Skeletal muscle tissue (tissue), 4 donors: ENCODE measurements around the gene DACH1. TPM values are rescaled to one million over a fixed set of nuclear protein-coding genes. Genes with fewer than 3 reads are reported as not detected.

Experiments used
- H3K27ac ChIP-seq: one replicate; pipeline ENCODE4 v1.7.0; 2013; ENCODE audit warnings: mild to moderate bottlenecking, low read depth, low read length, inconsistent platforms
- H3K27me3 ChIP-seq, 3 donors: one replicate each; pipeline ENCODE4 v1.7.0; 2013; ENCODE audit warnings: low read length in 3 of 3; ENCODE audit not compliant: control insufficient read depth in 3 of 3, insufficient read depth in 3 of 3
- H3K36me3 ChIP-seq, 3 donors: one replicate each; pipeline ENCODE4 v1.7.0; 2013; ENCODE audit warnings: low read length in 3 of 3; ENCODE audit not compliant: control insufficient read depth in 3 of 3, insufficient read depth in 3 of 3
- H3K4me1 ChIP-seq, 3 donors: one replicate each; pipeline ENCODE4 v1.7.0; 2013; ENCODE audit warnings: low read length in 3 of 3, mild to moderate bottlenecking in 3 of 3; ENCODE audit not compliant: control insufficient read depth in 3 of 3, insufficient read depth in 3 of 3
- H3K4me3 ChIP-seq, 3 donors: one replicate each; pipeline ENCODE4 v1.7.0; 2013; ENCODE audit warnings: low read length in 3 of 3
- H3K9ac ChIP-seq, 3 donors: one replicate each; pipeline ENCODE4 v1.7.0; 2013; ENCODE audit warnings: low read length in 3 of 3, mild to moderate bottlenecking in 3 of 3, moderate library complexity in 2 of 3, low read depth in 1 of 3
- H3K9me3 ChIP-seq, 3 donors: one replicate each; pipeline ENCODE4 v1.7.0; 2013; ENCODE audit warnings: low read length in 3 of 3; ENCODE audit not compliant: control insufficient read depth in 3 of 3
- total RNA-seq: library from RNA; depleted of rRNA; stranded (reverse); fragments of >200 nt; gene quantifications from one replicate; pipeline ENCODE4 v1.2.3, GENCODE V29; 2014
- donor health status: Osteomylitis.

Gene DACH1
- total RNA-seq, 1 donor from 2014 or later = 6.8 TPM

DNA sequence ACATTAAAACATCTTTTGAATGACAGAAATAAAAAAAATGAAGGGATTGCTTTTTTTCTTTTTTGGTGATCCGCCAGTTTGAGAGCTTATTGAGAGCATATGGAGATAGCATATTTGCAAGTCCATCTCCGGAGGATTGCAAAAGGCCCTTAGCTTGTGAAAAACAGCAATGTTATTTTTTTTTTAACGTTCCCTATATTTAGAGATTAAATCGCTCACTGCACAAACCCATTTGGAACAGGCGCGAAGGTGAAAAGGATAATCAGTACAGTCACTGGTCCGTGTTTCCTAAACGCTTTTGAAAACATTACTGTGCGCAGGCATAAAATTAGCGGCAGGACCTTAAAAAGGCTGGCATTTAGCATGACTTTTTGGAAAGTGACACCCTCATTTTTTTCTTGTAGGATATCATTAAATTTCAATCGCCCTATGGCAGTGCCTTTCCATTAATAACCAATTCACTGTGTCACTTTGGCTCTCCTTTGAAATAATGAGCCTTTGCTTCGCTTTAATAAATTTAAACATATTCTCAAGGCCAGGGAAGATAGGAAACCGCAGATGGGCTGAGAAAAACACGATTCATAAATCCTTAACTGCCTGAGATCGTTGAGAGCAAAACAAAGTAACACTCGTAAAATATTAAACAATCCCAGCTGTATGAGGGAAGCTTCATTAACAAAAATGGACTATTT, 342.2 kb downstream of the DACH1 start:
- Histone ChIP-seq H3K9ac (no peak overlapping the region), H3K36me3 (no peaks in the 10 kb centered on the region), H3K27me3 (no peaks in the 10 kb centered on the region), H3K27ac (no peak overlapping the region), H3K4me3 (peak overlapping the region in 1 of 3 donors; percentile 14), H3K9me3 (no peaks in the 10 kb centered on the region), H3K4me1 (no peaks in the 10 kb centered on the region)

GRCh38 chr13:71524245-71524612, 342.8 kb downstream of the DACH1 start:
- Histone ChIP-seq H3K4me1 (no peaks in the 10 kb centered on the region), H3K36me3 (no peaks in the 10 kb centered on the region), H3K27ac (no peak overlapping the region), H3K27me3 (no peaks in the 10 kb centered on the region), H3K9me3 (no peaks in the 10 kb centered on the region), H3K4me3 (no peak overlapping the region), H3K9ac (no peak overlapping the region)

GRCh38 chr13:71522941-71523526, 344.0 kb downstream of the DACH1 start:
- Histone ChIP-seq H3K27ac (no peak overlapping the region), H3K27me3 (no peaks in the 10 kb centered on the region), H3K4me1 (no peaks in the 10 kb centered on the region), H3K9me3 (no peaks in the 10 kb centered on the region), H3K4me3 (no peak overlapping the region), H3K9ac (no peak overlapping the region), H3K36me3 (no peaks in the 10 kb centered on the region)

DNA sequence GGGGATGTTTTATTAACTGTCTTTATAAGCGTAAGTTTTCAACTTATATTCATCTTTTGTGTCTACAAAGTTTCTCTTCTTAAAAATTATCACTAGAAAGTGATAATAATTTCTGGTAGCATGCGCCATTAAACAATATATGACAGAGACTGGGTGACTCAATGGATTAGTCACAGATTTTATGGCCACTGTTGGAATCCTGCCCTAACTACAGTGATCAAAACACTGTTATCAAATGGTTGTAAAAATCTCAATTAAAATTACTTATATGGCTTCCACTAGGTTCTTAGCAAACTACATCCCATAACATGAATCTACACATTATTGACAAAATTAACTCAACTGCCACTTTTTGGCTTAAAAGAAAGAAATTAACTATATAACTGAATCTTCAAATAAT, 350.0 kb downstream of the DACH1 start:
- Histone ChIP-seq H3K9me3 (no peaks in the 10 kb centered on the region), H3K36me3 (no peaks in the 10 kb centered on the region), H3K9ac (no peak overlapping the region), H3K27ac (no peak overlapping the region), H3K4me3 (no peak overlapping the region), H3K4me1 (no peaks in the 10 kb centered on the region), H3K27me3 (no peaks in the 10 kb centered on the region)

DNA sequence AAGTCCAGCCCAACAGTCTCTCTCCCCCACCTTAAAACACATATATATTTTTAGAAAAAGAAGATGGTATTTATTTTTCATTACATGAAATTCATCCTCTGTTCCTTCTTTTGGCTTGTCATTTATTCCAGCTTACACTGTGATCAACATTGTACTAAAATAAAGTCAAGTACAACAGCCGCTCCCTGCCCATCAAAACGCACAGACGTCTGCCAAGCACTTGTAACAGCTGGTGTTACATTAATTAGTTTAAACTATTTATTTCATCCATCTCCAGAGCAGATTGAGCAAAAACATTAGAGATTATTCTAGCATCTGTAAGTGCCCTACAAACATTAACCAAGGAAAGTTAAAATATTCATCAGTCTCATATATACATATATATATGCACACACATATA, 350.5 kb downstream of the DACH1 start:
- H3K36me3 ChIP-seq = no peaks in the 10 kb centered on the region
- no peaks in the 10 kb centered on the region for H3K27me3 ChIP-seq
- no peak overlapping the region for H3K9ac ChIP-seq
- no peak overlapping the region for H3K4me3 ChIP-seq
- no peaks in the 10 kb centered on the region for H3K9me3 ChIP-seq
- no peak overlapping the region for H3K27ac ChIP-seq
- no peaks in the 10 kb centered on the region for H3K4me1 ChIP-seq

DNA sequence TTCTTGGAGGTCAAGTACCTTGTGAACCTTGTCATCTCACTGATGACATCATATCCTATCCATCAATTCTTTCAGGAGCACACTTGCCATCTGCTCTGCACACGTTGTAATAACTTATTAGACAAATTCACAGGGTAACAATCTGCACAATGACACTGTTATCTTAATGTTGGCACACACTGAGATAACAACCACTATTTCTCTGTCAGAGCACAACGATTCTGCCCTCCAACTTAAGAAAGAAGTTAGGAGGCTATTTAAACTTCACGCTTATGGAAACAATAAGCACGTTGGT, 351.3 kb downstream of the DACH1 start:
- Histone ChIP-seq H3K9ac (no peak overlapping the region), H3K36me3 (no peaks in the 10 kb centered on the region), H3K4me1 (no peaks in the 10 kb centered on the region), H3K4me3 (no peak overlapping the region), H3K27ac (no peak overlapping the region), H3K27me3 (no peaks in the 10 kb centered on the region), H3K9me3 (no peaks in the 10 kb centered on the region)

DNA sequence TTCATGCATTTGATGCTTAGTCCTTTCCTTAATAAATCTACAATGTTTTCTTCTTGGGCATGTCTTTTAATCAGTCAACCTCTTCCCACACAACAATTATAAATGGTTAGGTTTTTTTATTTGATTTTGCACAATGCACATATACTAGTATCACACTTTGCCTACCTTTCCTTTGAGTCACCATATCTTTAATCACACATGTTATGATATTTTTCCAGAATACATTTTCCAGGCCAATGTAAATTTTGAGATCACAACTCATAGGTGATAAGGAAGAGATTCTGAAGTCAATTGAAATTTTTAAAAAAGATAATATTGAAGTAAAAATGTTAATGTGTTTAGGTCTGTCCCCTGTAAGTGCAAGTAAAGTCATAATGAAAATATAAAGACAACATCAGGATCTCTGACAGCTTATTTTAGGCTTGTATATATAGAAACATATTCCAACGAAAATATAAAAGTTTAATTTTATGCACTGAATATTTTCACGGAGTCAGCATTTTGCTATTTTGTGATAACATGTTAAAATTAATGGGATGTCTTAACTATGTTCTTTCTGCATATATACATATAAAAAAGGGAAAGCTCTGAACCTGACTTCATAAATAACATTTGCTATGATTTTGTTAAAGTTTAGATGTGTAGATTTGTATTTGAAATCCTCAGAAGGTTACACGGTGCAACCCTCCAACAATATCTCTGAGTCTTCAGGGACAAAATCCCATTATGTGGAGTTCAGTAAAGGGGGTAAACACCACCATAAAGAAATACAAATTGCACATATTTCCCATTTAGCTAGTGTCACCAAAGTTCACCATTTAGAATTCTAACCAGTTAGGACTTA, 351.9 kb downstream of the DACH1 start:
- Histone ChIP-seq H3K4me3 (no peak overlapping the region), H3K27me3 (no peaks in the 10 kb centered on the region), H3K9me3 (no peaks in the 10 kb centered on the region), H3K27ac (no peak overlapping the region), H3K9ac (no peak overlapping the region), H3K4me1 (no peaks in the 10 kb centered on the region), H3K36me3 (no peaks in the 10 kb centered on the region)

DNA sequence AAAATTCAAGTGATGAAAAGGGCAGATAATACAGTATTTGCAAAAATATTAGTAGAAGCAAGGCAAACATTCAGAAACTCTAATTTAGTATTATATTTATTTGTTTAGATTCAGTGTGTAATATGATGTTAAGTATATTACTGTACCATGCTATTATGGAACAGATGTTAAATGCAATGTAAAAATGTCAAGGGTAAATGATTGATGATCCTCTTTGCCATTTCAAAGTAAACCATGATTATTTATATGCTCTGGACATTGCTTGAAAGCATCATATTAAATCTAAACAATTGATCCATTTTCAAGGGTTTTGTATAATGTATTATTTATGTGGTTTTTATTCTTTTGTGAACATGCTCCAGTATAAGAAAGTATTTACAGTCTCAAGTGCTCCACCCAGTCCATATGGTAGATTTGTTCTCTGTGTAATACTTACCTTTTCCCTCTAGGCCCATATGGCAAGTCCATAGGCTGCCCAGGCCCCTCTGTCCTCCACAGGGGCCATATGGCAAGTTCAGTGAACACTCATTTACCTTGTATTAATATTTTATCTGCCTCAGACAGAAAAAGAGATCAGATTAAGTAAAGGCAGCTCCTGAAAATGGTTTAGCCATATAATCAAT, 353.5 kb downstream of the DACH1 start:
- no peaks in the 10 kb centered on the region for H3K4me1 ChIP-seq
- no peaks in the 10 kb centered on the region for H3K36me3 ChIP-seq
- H3K27me3 ChIP-seq = no peaks in the 10 kb centered on the region
- no peaks in the 10 kb centered on the region for H3K9me3 ChIP-seq
- H3K27ac ChIP-seq = no peak overlapping the region
- H3K4me3 ChIP-seq = no peak overlapping the region
- H3K9ac ChIP-seq = no peak overlapping the region

DNA sequence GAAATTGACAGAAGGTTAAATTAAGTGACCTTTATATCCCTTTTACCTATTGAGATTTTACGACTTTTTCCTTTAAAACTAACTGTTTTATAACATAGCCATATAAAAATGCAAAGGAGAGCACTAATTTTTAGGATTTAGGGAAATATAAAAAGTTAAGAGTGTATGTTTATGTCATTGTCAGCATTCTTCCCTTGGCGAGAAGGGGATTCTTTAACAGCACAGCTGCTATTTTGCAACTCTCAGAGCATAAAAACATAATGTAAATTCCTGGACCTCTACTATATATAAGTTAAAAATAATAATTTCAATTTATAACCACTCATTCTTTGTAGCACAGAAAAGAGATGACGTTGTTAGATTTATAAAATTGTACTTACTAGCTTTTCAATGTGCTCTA, 363.2 kb downstream of the DACH1 start:
- Histone ChIP-seq H3K4me3 (no peak overlapping the region), H3K27me3 (no peaks in the 10 kb centered on the region), H3K9ac (no peak overlapping the region), H3K4me1 (no peaks in the 10 kb centered on the region), H3K36me3 (no peaks in the 10 kb centered on the region), H3K9me3 (no peaks in the 10 kb centered on the region), H3K27ac (no peak overlapping the region)

DNA sequence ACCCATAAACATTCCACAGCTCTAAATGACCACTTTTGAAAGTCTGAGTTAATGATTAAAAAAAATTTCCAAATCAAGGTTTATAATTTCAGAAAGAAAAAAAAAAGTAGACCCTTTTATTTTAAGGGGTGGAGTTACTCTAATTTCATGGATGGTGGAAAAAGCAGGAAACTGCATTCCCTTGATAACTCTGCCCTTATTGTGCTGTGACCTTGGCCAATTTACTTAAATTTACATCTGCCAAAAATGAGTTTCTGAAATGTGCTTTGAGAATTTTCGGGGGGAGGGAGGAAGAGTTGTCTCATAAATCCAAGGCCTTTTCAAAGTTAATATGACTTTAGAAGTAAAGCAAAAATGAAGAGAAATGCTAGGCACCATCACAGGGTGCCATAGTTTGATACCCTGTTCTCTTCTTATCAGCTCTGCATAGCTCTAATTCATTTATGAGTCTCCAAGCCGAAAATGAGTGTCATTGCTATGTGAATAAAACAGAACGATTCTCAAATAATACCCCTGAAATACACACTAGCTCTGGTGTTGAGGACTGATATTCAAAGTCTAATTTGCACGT, 367.0 kb downstream of the DACH1 start:
- Histone ChIP-seq H3K36me3 (no peaks in the 10 kb centered on the region), H3K27me3 (no peaks in the 10 kb centered on the region), H3K9ac (no peak overlapping the region), H3K4me3 (no peak overlapping the region), H3K4me1 (no peaks in the 10 kb centered on the region), H3K27ac (no peak overlapping the region), H3K9me3 (no peaks in the 10 kb centered on the region)
